Right ventricle myocardium superior (tissue), 1 donor: ENCODE data around the gene GRIK3. TPM values are rescaled to one million over a fixed set of nuclear protein-coding genes. Genes with fewer than 3 reads are reported as not detected.

ENCODE experiments used
- ATAC-seq: fragments of 200-7000 bp; cut with Tn5 transposase; one replicate; pipeline ENCODE4 v1.9.1; 2020; ENCODE audit warnings: mild to moderate bottlenecking; ENCODE audit not compliant: poor library complexity
- DNase-seq: peaks from one replicate; pipeline ENCODE4 v3.0.0-alpha.2; 2020
- intact Hi-C: fragments of 100-400 bp; cut with DNase I; formaldehyde crosslinking; loops from one replicate; pipeline ENCODE4 v1.11.2; 2022
- total RNA-seq: library from RNA; stranded (reverse); fragmentation: NEBNext Ultra II Directional; extraction: Animal tissue kit (Norgen Biotek cat#: 25700); gene quantifications from one replicate; pipeline ENCODE4 v1.2.1, GENCODE V29; 2021
- donor health status: DM: no; HTN: yes; CAD: no; lungs with severe emphysema.

Gene GRIK3
- total RNA-seq, 1 donor from 2014 or later, result 0.91 TPM

DNA sequence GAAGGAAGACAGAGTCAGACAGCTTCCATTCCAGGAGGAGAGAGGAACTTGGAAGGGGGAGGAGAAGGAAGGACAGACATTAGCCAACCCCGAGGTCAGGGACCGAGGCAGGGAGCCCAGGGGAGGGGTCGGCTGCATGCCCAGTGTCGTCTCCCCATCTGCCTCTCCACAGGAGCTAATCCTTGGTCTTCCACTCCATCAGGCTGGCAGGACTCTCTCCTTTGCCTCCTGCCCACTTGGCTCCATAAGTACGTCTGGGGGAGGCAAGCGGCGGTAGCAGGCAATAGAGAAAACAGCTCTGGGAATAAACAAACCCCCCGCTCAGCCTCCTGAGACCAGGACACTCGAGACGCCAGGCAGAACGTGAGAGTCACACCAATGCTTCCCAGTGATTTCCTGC lies 71.3 kb downstream of the GRIK3 start:
- DNase-seq (no peak), ATAC-seq (no peak)
- intact Hi-C loops, result no loop called here

GRCh38 chr1:36961062-36961615 lies 73.2 kb downstream of the GRIK3 start:
- ATAC-seq, result no peak
- intact Hi-C loops, result no loop called here
- no peak for DNase-seq

DNA sequence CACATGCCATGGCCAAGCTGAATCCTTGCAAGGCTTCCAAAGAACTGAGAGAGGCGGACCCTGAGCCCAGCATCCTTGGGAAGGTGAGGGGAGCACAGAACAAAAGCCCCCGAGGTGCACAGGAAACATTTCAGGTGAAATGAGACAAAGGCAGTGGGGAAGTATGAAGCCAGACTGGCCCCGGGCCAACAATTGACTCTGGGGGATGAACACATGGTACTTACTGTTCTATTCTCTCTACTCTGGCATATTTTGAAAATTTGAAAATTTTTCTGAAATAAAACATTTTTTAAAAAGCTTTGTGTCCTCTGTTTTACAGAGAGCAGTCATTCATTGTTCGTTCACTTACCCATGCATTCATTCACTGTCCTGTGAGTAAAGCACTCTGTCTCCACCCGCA lies 77.7 kb downstream of the GRIK3 start:
- ATAC-seq (no peak), DNase-seq (no peak)
- intact Hi-C loops, result no loop called here

DNA sequence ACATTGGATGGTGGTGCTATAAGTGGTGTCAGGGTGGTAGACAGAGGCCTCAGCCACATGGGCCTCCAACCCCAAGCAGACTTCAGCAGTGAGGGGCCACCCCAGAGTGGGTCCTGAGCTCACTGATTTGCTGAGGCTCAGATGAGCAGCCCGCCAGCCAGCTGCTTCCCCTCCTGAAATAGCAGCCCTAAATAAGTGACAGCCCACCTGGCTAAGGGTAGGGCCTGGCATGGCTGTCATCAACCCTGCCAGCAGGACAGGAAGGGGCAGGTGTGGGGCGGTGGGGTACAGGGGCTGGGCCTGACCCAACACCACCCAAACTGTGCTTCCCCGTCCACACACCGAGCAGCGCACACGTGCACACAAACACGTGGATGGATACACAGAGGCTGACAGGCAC lies 79.3 kb downstream of the GRIK3 start:
- intact Hi-C loops, result no loop called here
- ATAC-seq (no peak), DNase-seq (no peak)

- intact Hi-C loops, result no loop called here
- DNase-seq, result no peak
- ATAC-seq, result no peak
Observed at GRCh38 chr1:36953061-36953460, 81.3 kb downstream of the GRIK3 start.

- intact Hi-C loops, result no loop called here
- ATAC-seq (no peak), DNase-seq (no peak)
Observed at GRCh38 chr1:36951761-36952160, 82.6 kb downstream of the GRIK3 start.

- DNase-seq, result no peak
Observed at GRCh38 chr1:36951292-36951750, 83.0 kb downstream of the GRIK3 start.

DNA sequence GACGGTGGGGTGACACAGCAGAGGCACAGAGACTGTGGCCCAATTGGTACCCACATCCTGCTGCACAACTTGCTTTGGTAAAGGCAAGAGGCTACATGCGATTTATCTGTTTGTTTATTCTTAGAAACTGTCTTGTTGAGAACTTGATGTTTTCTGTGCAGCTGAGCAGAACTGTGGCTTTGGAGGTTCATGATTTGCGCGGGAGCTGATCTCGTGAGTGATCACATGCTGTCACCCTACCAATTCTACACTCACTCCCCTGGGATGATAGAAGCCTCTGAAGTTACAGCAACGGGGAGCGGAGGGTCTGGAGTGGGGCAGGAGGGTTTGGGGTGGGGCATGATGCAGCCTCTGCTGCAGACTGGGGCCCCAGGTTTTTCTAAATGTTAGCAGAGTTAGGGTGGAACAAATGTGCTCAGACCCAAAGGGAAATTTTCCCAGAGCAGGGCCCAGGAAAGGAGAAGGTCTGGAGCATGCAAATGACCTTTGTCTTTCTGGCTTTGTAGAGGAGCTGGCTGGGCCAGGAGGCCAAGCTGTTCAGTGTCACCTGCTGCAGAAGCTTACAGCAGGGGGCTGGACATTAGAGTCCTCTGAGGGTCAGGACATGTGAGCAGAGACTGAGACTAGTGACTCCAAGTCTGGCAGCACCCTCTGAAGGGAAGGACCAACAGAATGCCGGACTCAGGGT lies 83.6 kb downstream of the GRIK3 start:
- ATAC-seq (no peak), DNase-seq (no peak)
- intact Hi-C loops, result no loop called here

More at GRCh38 chr1:36951292-36951750, 83.0 kb downstream of the GRIK3 start:
- no peak for ATAC-seq
- intact Hi-C loops, result no loop called here

GRCh38 chr1:36948606-36949005 lies 85.7 kb downstream of the GRIK3 start:
- DNase-seq, result no peak
- no peak for ATAC-seq
- intact Hi-C loops, result no loop called here

GRCh38 chr1:36948147-36948546 lies 86.2 kb downstream of the GRIK3 start:
- intact Hi-C loops, result no loop called here
- no peak for ATAC-seq
- DNase-seq, result no peak

GRCh38 chr1:36947384-36947783 lies 86.9 kb downstream of the GRIK3 start:
- intact Hi-C loops, result no loop called here
- DNase-seq (no peak), ATAC-seq (no peak)

GRCh38 chr1:36944883-36945282 lies 89.4 kb downstream of the GRIK3 start:
- ATAC-seq (no peak), DNase-seq (no peak)
- intact Hi-C loops, result no loop called here

GRCh38 chr1:36942148-36942547 lies 92.2 kb downstream of the GRIK3 start:
- no peak for DNase-seq
- intact Hi-C loops, result no loop called here

DNA sequence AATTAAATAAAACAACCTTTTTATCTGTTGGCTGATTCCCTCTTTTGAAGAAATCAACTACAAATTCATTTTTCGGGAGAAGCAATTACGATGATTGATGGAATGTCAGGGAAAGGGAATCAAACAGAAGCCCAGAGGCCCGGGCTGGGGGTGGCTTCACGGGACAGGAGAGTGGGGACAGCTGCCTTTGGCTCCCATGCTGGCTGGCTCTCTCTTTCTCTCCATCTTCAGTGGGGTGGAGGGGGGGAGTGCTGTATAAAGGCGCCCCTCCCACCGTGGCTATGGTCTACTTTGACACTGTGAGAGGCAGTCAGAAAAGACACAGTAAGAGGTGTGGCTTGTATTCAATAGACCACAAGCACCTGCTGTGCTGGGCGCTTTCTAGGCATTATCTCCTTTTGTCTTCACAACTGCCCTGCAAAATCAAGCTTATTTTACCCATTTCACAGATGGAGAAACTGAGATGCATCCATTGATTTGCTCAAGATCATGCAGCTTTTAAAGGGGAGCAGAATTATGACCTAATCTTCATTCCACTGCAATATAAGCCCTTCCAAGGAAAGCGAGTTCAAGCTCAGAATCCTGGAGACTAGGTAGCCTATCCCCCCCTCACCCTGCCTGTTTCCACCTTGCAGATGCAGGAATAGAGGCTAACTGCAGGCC lies 92.9 kb downstream of the GRIK3 start:
- ATAC-seq, result no peak
- intact Hi-C loops, result no loop called here
- no peak for DNase-seq

More at GRCh38 chr1:36942148-36942547, 92.2 kb downstream of the GRIK3 start:
- ATAC-seq, result no peak

GRCh38 chr1:36938819-36939218 lies 95.5 kb downstream of the GRIK3 start:
- intact Hi-C loops, result no loop called here
- ATAC-seq (no peak), DNase-seq (no peak)

GRCh38 chr1:36937371-36937770 lies 96.9 kb downstream of the GRIK3 start:
- DNase-seq (no peak), ATAC-seq (no peak)
- intact Hi-C loops, result no loop called here

- DNase-seq (no peak), ATAC-seq (no peak)
- intact Hi-C loops, result no loop called here
Observed at GRCh38 chr1:36934061-36934460, 100.3 kb downstream of the GRIK3 start.

DNA sequence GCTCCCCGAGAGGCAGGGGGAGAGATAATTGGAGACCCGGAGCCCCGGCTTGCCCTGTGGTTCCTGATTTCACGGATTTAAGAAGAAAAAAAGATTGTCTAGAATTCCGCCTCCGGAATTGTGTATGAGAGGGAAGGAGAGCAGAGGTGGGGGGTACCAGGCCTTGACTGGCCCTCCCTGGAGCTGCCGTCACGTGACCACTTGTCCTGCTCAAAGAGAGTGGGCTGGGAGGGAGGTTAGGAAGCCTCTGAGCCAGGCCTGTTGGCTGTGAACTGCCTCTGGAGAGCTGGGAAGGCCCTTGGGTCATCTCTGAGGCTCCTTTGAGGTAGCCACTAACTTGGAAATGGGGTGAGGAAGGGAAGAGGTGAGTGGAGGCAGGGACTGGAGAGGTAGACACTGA lies 106.5 kb downstream of the GRIK3 start:
- intact Hi-C loops, result no loop called here
- ATAC-seq, result no peak

DNA sequence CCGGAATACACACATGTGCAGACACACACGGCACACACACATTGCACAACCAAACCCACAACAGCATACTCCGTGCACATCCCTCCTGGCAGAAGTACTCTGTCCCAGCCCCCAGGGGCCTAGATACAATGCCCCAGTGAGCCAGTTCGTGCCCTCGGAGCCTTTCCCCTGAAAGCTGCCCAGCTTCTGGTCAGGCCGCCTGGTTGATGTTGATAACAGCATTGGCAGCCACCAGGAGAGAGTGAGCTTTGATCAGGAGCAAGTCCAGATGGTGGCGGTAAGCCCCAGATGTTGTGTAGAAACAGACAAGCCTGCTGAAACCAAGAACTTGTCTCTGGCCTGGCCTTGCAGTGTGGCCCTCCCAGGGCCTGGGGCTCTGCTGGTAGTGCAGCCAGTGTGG lies 109.1 kb downstream of the GRIK3 start:
- ATAC-seq, result no peak
- DNase-seq, result no peak
- intact Hi-C loops, result no loop called here

More for the DNA sequence above, 106.5 kb downstream of the GRIK3 start:
- DNase-seq, result no peak

- peak; percentile 66 for ATAC-seq
- DNase-seq, result peak; percentile 61
- intact Hi-C loops, result no loop called here
Observed at GRCh38 chr1:36924282-36924811, 110.0 kb downstream of the GRIK3 start.
